ENCODE results near the gene SMPDL3B. TPM values are rescaled to one million over a fixed set of nuclear protein-coding genes. Genes with fewer than 3 reads are reported as not detected.

Gene SMPDL3B
- total RNA-seq, 1 donor from 2014 or later = 0.60 TPM

- Mint-ChIP-seq H3K27me3 (ENCODE audit: insufficient read depth) (no peaks in the 10 kb centered on the region), H3K4me3 (no peak overlapping the region), H3K36me3 (ENCODE audit: low read depth) (peaks cover 23% of the 10 kb centered on the region), H3K27ac (no peak overlapping the region), H3K9me3 (no peaks in the 10 kb centered on the region), H3K4me1 (ENCODE audit: low read depth) (peaks cover 18% of the 10 kb centered on the region)
- DNase-seq (ENCODE audit: low spot score) = no peak
- intact Hi-C loops (cut with micrococcal nuclease) = no loop called here
Observed at GRCh38 chr1:27963393-27963792, 28.6 kb downstream of the SMPDL3B start.

- DNase-seq (ENCODE audit: low spot score) = no peak
- peaks cover 25% of the 10 kb centered on the region for H3K36me3 Mint-ChIP-seq (ENCODE audit: low read depth)
- H3K9me3 Mint-ChIP-seq = no peaks in the 10 kb centered on the region
- no peaks in the 10 kb centered on the region for H3K27me3 Mint-ChIP-seq (ENCODE audit: insufficient read depth)
- no peak overlapping the region for H3K4me3 Mint-ChIP-seq
- H3K4me1 Mint-ChIP-seq (ENCODE audit: low read depth) = peaks cover 16% of the 10 kb centered on the region
- H3K27ac Mint-ChIP-seq = no peak overlapping the region
- intact Hi-C loops (cut with micrococcal nuclease) = no loop called here
Observed at GRCh38 chr1:27966402-27967105, 31.8 kb downstream of the SMPDL3B start.

GRCh38 chr1:27967106-27967883 is 32.5 kb downstream of the SMPDL3B start:
- Mint-ChIP-seq H3K4me3 (no peak overlapping the region), H3K4me1 (ENCODE audit: low read depth) (peaks cover 9% of the 10 kb centered on the region), H3K36me3 (ENCODE audit: low read depth) (peaks cover 25% of the 10 kb centered on the region), H3K27me3 (ENCODE audit: insufficient read depth) (no peaks in the 10 kb centered on the region), H3K27ac (peak overlapping the region; percentile 40), H3K9me3 (no peaks in the 10 kb centered on the region)
- no peak for DNase-seq (ENCODE audit: low spot score)
- intact Hi-C loops (cut with micrococcal nuclease) = no loop called here

- H3K36me3 Mint-ChIP-seq (ENCODE audit: low read depth) = peaks cover 27% of the 10 kb centered on the region
- intact Hi-C loops (cut with micrococcal nuclease) = no loop called here
- H3K27ac Mint-ChIP-seq = peak overlapping the region; percentile 47
- DNase-seq (ENCODE audit: low spot score) = no peak
- no peaks in the 10 kb centered on the region for H3K27me3 Mint-ChIP-seq (ENCODE audit: insufficient read depth)
- H3K4me1 Mint-ChIP-seq (ENCODE audit: low read depth) = peaks cover 9% of the 10 kb centered on the region
- no peaks in the 10 kb centered on the region for H3K9me3 Mint-ChIP-seq
- H3K4me3 Mint-ChIP-seq = no peak overlapping the region
Observed at GRCh38 chr1:27967884-27968466, 33.2 kb downstream of the SMPDL3B start.

- H3K4me3 Mint-ChIP-seq = no peak overlapping the region
- peaks cover 9% of the 10 kb centered on the region for H3K4me1 Mint-ChIP-seq (ENCODE audit: low read depth)
- no peaks in the 10 kb centered on the region for H3K27me3 Mint-ChIP-seq (ENCODE audit: insufficient read depth)
- H3K36me3 Mint-ChIP-seq (ENCODE audit: low read depth) = peaks cover 29% of the 10 kb centered on the region
- H3K9me3 Mint-ChIP-seq = no peaks in the 10 kb centered on the region
- peak overlapping the region; percentile 47 for H3K27ac Mint-ChIP-seq
- no peak for DNase-seq (ENCODE audit: low spot score)
- intact Hi-C loops (cut with micrococcal nuclease) = no loop called here
Observed at GRCh38 chr1:27968692-27969091, 33.9 kb downstream of the SMPDL3B start.

GRCh38 chr1:27970401-27970800 is 35.6 kb downstream of the SMPDL3B start:
- H3K4me1 Mint-ChIP-seq (ENCODE audit: low read depth) = peaks cover 9% of the 10 kb centered on the region
- no peaks in the 10 kb centered on the region for H3K27me3 Mint-ChIP-seq (ENCODE audit: insufficient read depth)
- no peak overlapping the region for H3K27ac Mint-ChIP-seq
- peaks cover 26% of the 10 kb centered on the region for H3K36me3 Mint-ChIP-seq (ENCODE audit: low read depth)
- DNase-seq (ENCODE audit: low spot score) = no peak
- intact Hi-C loops (cut with micrococcal nuclease) = no loop called here
- no peak overlapping the region for H3K4me3 Mint-ChIP-seq
- no peaks in the 10 kb centered on the region for H3K9me3 Mint-ChIP-seq

- H3K27me3 Mint-ChIP-seq (ENCODE audit: insufficient read depth) = no peaks in the 10 kb centered on the region
- no peak overlapping the region for H3K27ac Mint-ChIP-seq
- no peak for DNase-seq (ENCODE audit: low spot score)
- H3K4me1 Mint-ChIP-seq (ENCODE audit: low read depth) = peaks cover 9% of the 10 kb centered on the region
- no peaks in the 10 kb centered on the region for H3K9me3 Mint-ChIP-seq
- intact Hi-C loops (cut with micrococcal nuclease) = no loop called here
- peaks cover 23% of the 10 kb centered on the region for H3K36me3 Mint-ChIP-seq (ENCODE audit: low read depth)
- no peak overlapping the region for H3K4me3 Mint-ChIP-seq
Observed at GRCh38 chr1:27971674-27972073, 36.9 kb downstream of the SMPDL3B start.

- Mint-ChIP-seq H3K27ac (no peak overlapping the region), H3K4me3 (no peak overlapping the region), H3K36me3 (ENCODE audit: low read depth) (peaks cover 24% of the 10 kb centered on the region), H3K9me3 (no peaks in the 10 kb centered on the region), H3K4me1 (ENCODE audit: low read depth) (peaks cover 9% of the 10 kb centered on the region), H3K27me3 (ENCODE audit: insufficient read depth) (no peaks in the 10 kb centered on the region)
- no peak for DNase-seq (ENCODE audit: low spot score)
- intact Hi-C loops (cut with micrococcal nuclease) = no loop called here
Observed at GRCh38 chr1:27972141-27972540, 37.3 kb downstream of the SMPDL3B start.

GRCh38 chr1:27973771-27974416 is 39.1 kb downstream of the SMPDL3B start:
- Mint-ChIP-seq H3K4me3 (no peak overlapping the region), H3K36me3 (ENCODE audit: low read depth) (peaks cover 19% of the 10 kb centered on the region), H3K27me3 (ENCODE audit: insufficient read depth) (no peaks in the 10 kb centered on the region), H3K4me1 (ENCODE audit: low read depth) (peaks cover under 1% of the 10 kb centered on the region), H3K9me3 (no peaks in the 10 kb centered on the region), H3K27ac (no peak overlapping the region)
- intact Hi-C loops (cut with micrococcal nuclease) = no loop called here
- no peak for DNase-seq (ENCODE audit: low spot score)

GRCh38 chr1:27974417-27974781 is 39.6 kb downstream of the SMPDL3B start:
- intact Hi-C loops (cut with micrococcal nuclease) = no loop called here
- Mint-ChIP-seq H3K4me1 (ENCODE audit: low read depth) (no peaks in the 10 kb centered on the region), H3K27me3 (ENCODE audit: insufficient read depth) (no peaks in the 10 kb centered on the region), H3K36me3 (ENCODE audit: low read depth) (peaks cover 21% of the 10 kb centered on the region), H3K9me3 (no peaks in the 10 kb centered on the region), H3K27ac (no peak overlapping the region), H3K4me3 (no peak overlapping the region)
- no peak for DNase-seq (ENCODE audit: low spot score)

- DNase-seq (ENCODE audit: low spot score) = no peak
- H3K9me3 Mint-ChIP-seq = no peaks in the 10 kb centered on the region
- no peak overlapping the region for H3K27ac Mint-ChIP-seq
- peaks cover 16% of the 10 kb centered on the region for H3K36me3 Mint-ChIP-seq (ENCODE audit: low read depth)
- intact Hi-C loops (cut with micrococcal nuclease) = loop anchor here (1.0 kb wide), 4 partner anchors 39 to 147 kb away; no protein-coding TSS in a partner anchor
- no peaks in the 10 kb centered on the region for H3K27me3 Mint-ChIP-seq (ENCODE audit: insufficient read depth)
- no peaks in the 10 kb centered on the region for H3K4me1 Mint-ChIP-seq (ENCODE audit: low read depth)
- no peak overlapping the region for H3K4me3 Mint-ChIP-seq
Observed at GRCh38 chr1:27979151-27979858, 44.5 kb downstream of the SMPDL3B start.

GRCh38 chr1:27979859-27980201 is 45.0 kb downstream of the SMPDL3B start:
- no peak for DNase-seq (ENCODE audit: low spot score)
- H3K36me3 Mint-ChIP-seq (ENCODE audit: low read depth) = peaks cover 18% of the 10 kb centered on the region
- H3K4me1 Mint-ChIP-seq (ENCODE audit: low read depth) = no peaks in the 10 kb centered on the region
- no peaks in the 10 kb centered on the region for H3K27me3 Mint-ChIP-seq (ENCODE audit: insufficient read depth)
- no peaks in the 10 kb centered on the region for H3K9me3 Mint-ChIP-seq
- H3K27ac Mint-ChIP-seq = no peak overlapping the region
- intact Hi-C loops (cut with micrococcal nuclease) = loop anchor here (1.0 kb wide), 4 partner anchors 40 to 148 kb away; no protein-coding TSS in a partner anchor
- H3K4me3 Mint-ChIP-seq = no peak overlapping the region

Measured in activated T-helper 1 cell treated with anti-CD3 and anti-CD28 coated beads, Interleukin-12 subunit alpha, Interleukin-12 subunit beta, Interleukin-2, Interleukin-4 antibody, amounts not matched to agents 30 ng/mL and 10 ng/mL and 1 ng/mL, durations not matched to agents 14 hours and 24 hours and 36 hours (primary cell).